ENCODE measurements around the gene NFATC3. TPM values are rescaled to one million over a fixed set of nuclear protein-coding genes. Genes with fewer than 3 reads are reported as not detected.

Gene NFATC3
- total RNA-seq, 2 donors from 2014 or later, result 51.1 to 56.7 TPM

DNA sequence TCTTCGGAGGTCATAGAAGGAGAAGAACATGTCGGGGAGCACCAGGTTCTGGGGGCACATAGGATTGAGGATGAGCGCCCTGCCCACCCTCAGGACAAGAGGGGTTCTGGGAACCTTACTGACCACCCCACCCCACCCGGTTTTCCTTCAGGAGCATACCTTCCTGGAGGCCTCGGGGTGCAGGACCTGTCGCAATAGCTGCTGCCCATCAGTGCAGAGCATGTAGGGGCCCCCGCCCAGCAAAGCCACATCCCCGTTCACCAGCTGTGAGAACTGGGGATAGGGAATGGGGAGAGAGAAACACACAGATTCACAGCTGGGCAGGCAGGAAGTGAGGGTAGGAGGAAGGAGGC is 148.6 kb downstream of the NFATC3 start:
- Histone ChIP-seq H3K27me3 (replicated peaks; ENCODE audit: insufficient read depth) (no peaks in the 10 kb centered on the region), H3K27ac (peak overlapping the region in 1 of 2 donors; percentile 9), H3K9me3 (no peaks in the 10 kb centered on the region), H3K4me3 (no peak overlapping the region), H3K36me3 (no peaks in the 10 kb centered on the region), H3K4me1 (ENCODE audit: control insufficient read depth in 1 of 2, low read depth in 2 of 2) (peaks cover 8 to 23% of the 10 kb centered on the region in 2 donors)
- DNase-seq (ENCODE audit: low spot score) (no peak), ATAC-seq (ENCODE audit: insufficient number of reproducible peaks, low FRiP score, low read depth) (no peak)
- TF ChIP-seq, protein P1, sequence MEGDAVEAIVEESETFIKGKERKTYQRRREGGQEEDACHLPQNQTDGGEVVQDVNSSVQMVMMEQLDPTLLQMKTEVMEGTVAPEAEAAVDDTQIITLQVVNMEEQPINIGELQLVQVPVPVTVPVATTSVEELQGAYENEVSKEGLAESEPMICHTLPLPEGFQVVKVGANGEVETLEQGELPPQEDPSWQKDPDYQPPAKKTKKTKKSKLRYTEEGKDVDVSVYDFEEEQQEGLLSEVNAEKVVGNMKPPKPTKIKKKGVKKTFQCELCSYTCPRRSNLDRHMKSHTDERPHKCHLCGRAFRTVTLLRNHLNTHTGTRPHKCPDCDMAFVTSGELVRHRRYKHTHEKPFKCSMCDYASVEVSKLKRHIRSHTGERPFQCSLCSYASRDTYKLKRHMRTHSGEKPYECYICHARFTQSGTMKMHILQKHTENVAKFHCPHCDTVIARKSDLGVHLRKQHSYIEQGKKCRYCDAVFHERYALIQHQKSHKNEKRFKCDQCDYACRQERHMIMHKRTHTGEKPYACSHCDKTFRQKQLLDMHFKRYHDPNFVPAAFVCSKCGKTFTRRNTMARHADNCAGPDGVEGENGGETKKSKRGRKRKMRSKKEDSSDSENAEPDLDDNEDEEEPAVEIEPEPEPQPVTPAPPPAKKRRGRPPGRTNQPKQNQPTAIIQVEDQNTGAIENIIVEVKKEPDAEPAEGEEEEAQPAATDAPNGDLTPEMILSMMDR (IDR thresholded peaks at IDR 0.05), result no peak

DNA sequence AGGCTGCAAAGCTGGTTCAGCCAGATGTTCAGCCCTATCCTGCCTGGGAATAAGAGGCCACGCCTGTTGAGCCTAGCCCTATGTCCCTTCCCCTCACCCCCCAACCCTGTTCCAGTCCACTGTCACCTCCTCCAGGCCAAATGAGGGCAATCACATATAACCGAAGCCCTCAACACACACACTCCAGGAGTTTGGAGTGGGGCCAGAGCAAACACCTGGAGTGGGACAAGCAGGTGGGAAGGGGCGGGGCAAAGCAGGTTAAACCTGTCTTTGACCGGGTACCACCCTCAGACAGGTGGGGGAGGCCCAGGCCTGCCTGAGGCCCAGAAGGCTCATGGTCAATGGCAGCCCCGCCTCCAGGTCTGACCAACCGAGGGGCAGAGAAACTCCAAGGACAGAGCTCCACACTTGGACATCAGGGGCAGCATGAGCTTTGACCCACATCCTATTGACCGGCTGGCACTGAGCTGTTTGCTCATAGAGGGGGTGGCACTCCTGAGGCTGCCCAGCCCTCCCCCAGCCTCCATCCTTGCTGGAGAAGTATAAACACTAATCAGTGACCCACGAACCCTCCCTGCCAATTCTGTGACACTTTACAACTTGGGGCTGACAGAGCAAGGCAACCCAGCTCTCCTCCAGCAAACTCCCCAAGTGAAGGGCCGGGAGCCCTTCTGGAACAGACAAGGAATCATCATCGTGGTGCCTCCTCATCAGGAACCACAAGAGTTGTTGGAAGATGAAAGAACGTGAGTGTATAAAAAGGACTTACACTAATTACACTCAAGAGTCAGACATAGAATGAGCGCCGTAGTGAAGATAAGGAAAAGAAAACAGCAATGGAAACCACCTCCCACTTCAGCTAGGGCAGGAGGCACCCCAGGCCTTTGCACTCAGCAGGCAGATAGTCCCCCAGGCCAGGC is 149.3 kb downstream of the NFATC3 start:
- TF ChIP-seq, protein P1 (IDR thresholded peaks at IDR 0.05), result no peak
- no peak for DNase-seq (ENCODE audit: low spot score)
- Histone ChIP-seq H3K27ac (peak overlapping the region in 1 of 2 donors; percentile 9), H3K4me3 (no peak overlapping the region), H3K36me3 (no peaks in the 10 kb centered on the region), H3K4me1 (ENCODE audit: control insufficient read depth in 1 of 2, low read depth in 2 of 2) (peaks cover 8 to 18% of the 10 kb centered on the region in 2 donors), H3K27me3 (replicated peaks; ENCODE audit: insufficient read depth) (no peaks in the 10 kb centered on the region), H3K9me3 (no peaks in the 10 kb centered on the region)
- ATAC-seq (ENCODE audit: insufficient number of reproducible peaks, low FRiP score, low read depth), result no peak

DNA sequence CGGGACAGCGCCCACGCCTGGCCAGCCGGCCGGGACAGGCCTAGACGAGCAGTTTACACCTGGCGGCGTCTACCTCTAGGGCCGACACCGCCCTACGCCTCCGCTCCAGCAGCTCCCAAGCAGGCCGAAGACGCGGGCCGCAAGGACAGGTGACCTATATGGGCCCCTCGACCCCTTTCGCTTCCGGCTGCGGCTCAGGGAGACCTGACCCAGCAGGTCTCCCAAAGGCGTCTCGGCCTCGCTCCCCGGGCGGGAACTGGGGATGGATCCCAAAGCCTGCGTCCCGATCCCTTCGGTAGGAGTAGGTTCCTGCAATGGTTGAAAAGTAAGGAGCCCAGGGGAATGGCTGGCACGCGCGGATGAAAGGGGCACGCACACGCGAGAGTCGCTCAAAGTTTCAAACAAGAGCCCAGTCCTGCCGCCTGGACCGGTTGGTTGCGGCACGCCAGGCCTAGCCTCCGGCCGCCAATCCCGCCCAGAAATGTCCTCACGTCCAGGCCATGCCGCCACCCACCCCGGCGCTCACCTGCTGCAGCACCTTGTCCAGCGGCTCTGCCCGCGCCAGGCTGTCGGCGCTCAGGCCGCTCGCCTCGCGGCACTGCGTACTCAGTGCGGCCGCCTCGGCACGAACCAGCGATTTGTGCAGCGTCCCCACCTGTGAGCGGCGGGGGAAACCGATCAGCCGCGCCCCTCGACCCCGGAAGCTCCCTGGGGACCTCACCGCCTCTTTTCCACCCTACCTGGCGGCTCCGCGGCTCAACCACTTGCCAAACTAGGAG is 150.1 kb downstream of the NFATC3 start:
- ATAC-seq (ENCODE audit: insufficient number of reproducible peaks, low FRiP score, low read depth) (no peak), DNase-seq (ENCODE audit: low spot score) (no peak)
- H3K9me3 ChIP-seq, result no peaks in the 10 kb centered on the region
- H3K4me3 ChIP-seq, result peak overlapping the region; percentile 80
- H3K27me3 ChIP-seq (replicated peaks; ENCODE audit: insufficient read depth), result no peaks in the 10 kb centered on the region
- H3K4me1 ChIP-seq (ENCODE audit: control insufficient read depth in 1 of 2, low read depth in 2 of 2), result peaks cover 8 to 18% of the 10 kb centered on the region in 2 donors
- no peaks in the 10 kb centered on the region for H3K36me3 ChIP-seq
- peak overlapping the region in 1 of 2 donors; percentile 87 for H3K27ac ChIP-seq
- TF ChIP-seq, protein P1 (IDR thresholded peaks at IDR 0.05), result no peak

DNA sequence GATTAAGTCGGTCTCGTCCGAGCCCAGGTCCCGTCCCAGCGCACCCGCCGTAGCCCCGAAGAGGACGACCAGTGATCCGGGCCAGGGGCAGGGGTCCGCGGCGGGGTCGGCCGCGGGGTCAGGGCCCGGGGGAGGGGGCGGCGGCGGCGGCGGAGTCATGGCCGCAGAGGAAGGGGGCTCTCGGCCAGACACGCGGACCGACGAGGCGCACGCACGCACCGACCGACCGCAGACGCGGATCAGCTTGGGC is 150.6 kb downstream of the NFATC3 start, which contains the start of gene ESRP2:
TSS of gene ESRP2 (minus strand) at position 241 of the 250 bp plus-strand sequence. CDS start at position 159, 82 bp downstream.
- Histone ChIP-seq H3K4me1 (ENCODE audit: control insufficient read depth in 1 of 2, low read depth in 2 of 2) (peaks cover 8 to 18% of the 10 kb centered on the region in 2 donors), H3K36me3 (no peaks in the 10 kb centered on the region), H3K9me3 (no peaks in the 10 kb centered on the region), H3K27me3 (replicated peaks; ENCODE audit: insufficient read depth) (no peaks in the 10 kb centered on the region), H3K27ac (peak within 1 kb of the TSS; percentile 76 to 87), H3K4me3 (peak within 1 kb of the TSS; percentile 80)
- TF ChIP-seq, protein P1 (IDR thresholded peaks at IDR 0.05), result no peak
- DNase-seq (ENCODE audit: low spot score), result no peak
- no peak for ATAC-seq (ENCODE audit: insufficient number of reproducible peaks, low FRiP score, low read depth)

Data from thoracic aorta (tissue), 2 donors.